Stimulated activated CD4-positive, alpha-beta T cell treated with anti-CD3 and anti-CD28 coated beads, Interleukin-1b, Interleukin-23, amount 100 ng/mL, for 1 hour (primary cell): ENCODE data around the gene CCBE1.

Experiments used
- DNase-seq, 2 donors: peaks; one replicate each; pipeline ENCODE4 v3.0.0-alpha.2; 2020; ENCODE audit warnings: low read depth in 2 of 2

The CCBE1 gene

GRCh38 chr18:59393381-59393780, 303.8 kb downstream of the CCBE1 start:
- no peak for DNase-seq

- DNase-seq = no peak
Observed at GRCh38 chr18:59388817-59389216, 308.4 kb downstream of the CCBE1 start.

GRCh38 chr18:59387687-59388565, 309.3 kb downstream of the CCBE1 start:
- DNase-seq = no peak

- no peak for DNase-seq
Observed at GRCh38 chr18:59386909-59387686, 310.1 kb downstream of the CCBE1 start.

- DNase-seq = no peak
Observed at GRCh38 chr18:59385191-59385590, 312.0 kb downstream of the CCBE1 start.

GRCh38 chr18:59383851-59384250, 313.4 kb downstream of the CCBE1 start:
- DNase-seq = no peak

GRCh38 chr18:59382383-59382782, 314.8 kb downstream of the CCBE1 start:
- no peak for DNase-seq

GRCh38 chr18:59381949-59382348, 315.3 kb downstream of the CCBE1 start:
- no peak for DNase-seq
